Breast epithelium (tissue), 4 donors: ENCODE data around the gene KRT15. TPM values are rescaled to one million over a fixed set of nuclear protein-coding genes. Genes with fewer than 3 reads are reported as not detected.
A peak's percentile ranks its signal among the peaks of the same experiment; 100 is the strongest.

Experiments
- DNase-seq, 2 donors: peaks; one replicate each; pipeline ENCODE4 v3.0.0-alpha.2; 2019; ENCODE audit warnings: low spot score in 2 of 2
- H3K27ac ChIP-seq, 2 donors: fragments of 200-600 bp; sonication (generic) in 1 of 2; one replicate each; pipeline ENCODE4 v1.5.1; 2016 to 2019; ENCODE audit warnings: mild to moderate bottlenecking in 1 of 2
- H3K27me3 ChIP-seq, 2 donors: fragments of 200-600 bp; sonication (generic) in 1 of 2; one replicate each; pipeline versions ENCODE4 v1.5.1 to v1.6.0; 2017 to 2019; ENCODE audit warnings: control low read depth in 1 of 2, mild to moderate bottlenecking in 1 of 2
- H3K36me3 ChIP-seq: fragments of 200-600 bp; one replicate; pipeline ENCODE4 v1.5.1; 2019
- H3K4me1 ChIP-seq, 2 donors: fragments of 200-600 bp; sonication (generic); one replicate each; pipeline ENCODE4 v1.5.1; 2016 to 2019; ENCODE audit warnings: control low read depth in 1 of 2
- H3K4me3 ChIP-seq, 3 donors: fragments of 200-600 bp; sonication (generic); 1 replicate in 2 of 3; 2 replicates in 1 of 3; pipeline ENCODE4 v1.5.1; 2016 to 2019; ENCODE audit warnings: mild to moderate bottlenecking in 3 of 3, moderate library complexity in 2 of 3
- H3K9me3 ChIP-seq, 2 donors: fragments of 200-600 bp; sonication (generic) in 1 of 2; one replicate each; pipeline ENCODE4 v1.5.1; 2016 to 2019; ENCODE audit warnings: control low read depth in 1 of 2
- CTCF ChIP-seq, 3 donors: fragments of 450-650 bp; IDR thresholded peaks; one replicate each; pipeline ENCODE4 v1.5.1; 2016 to 2017; ENCODE audit warnings: antibody characterized with exemption in 3 of 3, mild to moderate bottlenecking in 3 of 3, moderate library complexity in 3 of 3
- POLR2A ChIP-seq: fragments of 450-650 bp; IDR thresholded peaks from one replicate; pipeline ENCODE4 v1.6.1; 2016; ENCODE audit warnings: antibody characterized with exemption, mild to moderate bottlenecking, moderate library complexity
- POLR2AphosphoS5 ChIP-seq, 3 donors: sonication (generic); formaldehyde crosslinking; IDR thresholded peaks; one replicate each; pipeline ENCODE4 v1.6.1; 2017; ENCODE audit warnings: antibody characterized with exemption in 3 of 3
- intact Hi-C: fragments of 100-400 bp; cut with DNase I; formaldehyde crosslinking; loops from one replicate; pipeline ENCODE4 v1.15.1; 2023; ENCODE audit warnings: low total_unique reads
- total RNA-seq, 3 donors: library from RNA; depleted of rRNA; stranded (reverse); fragments of >200 nt; gene quantifications; one replicate each; pipeline ENCODE4 v1.1.0, GENCODE V29; 2016

The KRT15 gene
- total RNA-seq, 3 donors from 2014 or later = 0.80 to 2,244 (median 331) TPM

GRCh38 chr17:41531993-41532392 is 13.3 kb upstream of the KRT15 start:
- Histone ChIP-seq H3K9me3 (no peaks in the 10 kb centered on the region), H3K4me3 (no peak overlapping the region), H3K4me1 (peaks cover 0 to 20% of the 10 kb centered on the region in 2 donors), H3K27me3 (peaks cover 3 to 18% of the 10 kb centered on the region in 2 donors), H3K36me3 (no peaks in the 10 kb centered on the region), H3K27ac (peak overlapping the region; percentile 34 to 78)
- intact Hi-C loops = no loop called here
- TF ChIP-seq CTCF (IDR thresholded peaks at IDR 0.05) = no peak
- DNase-seq = no peak

GRCh38 chr17:41530062-41531048 is 11.7 kb upstream of the KRT15 start:
- no peak for DNase-seq
- Histone ChIP-seq H3K36me3 (no peaks in the 10 kb centered on the region), H3K27ac (peak overlapping the region; percentile 87 to 94), H3K4me1 (peaks cover 0 to 9% of the 10 kb centered on the region in 2 donors), H3K27me3 (peaks cover 3 to 18% of the 10 kb centered on the region in 2 donors), H3K4me3 (no peak overlapping the region), H3K9me3 (no peaks in the 10 kb centered on the region)
- intact Hi-C loops = no loop called here
- TF ChIP-seq POLR2AphosphoS5 (IDR thresholded peaks at IDR 0.05) = no peak
- no peak for TF ChIP-seq POLR2A
- TF ChIP-seq CTCF (IDR thresholded peaks at IDR 0.05) = no peak

GRCh38 chr17:41529491-41529915 is 10.8 kb upstream of the KRT15 start:
- peak overlapping the region; percentile 87 to 94 for H3K27ac ChIP-seq
- H3K4me3 ChIP-seq = peak overlapping the region in 2 of 3 donors; percentile 57 to 69
- no peaks in the 10 kb centered on the region for H3K36me3 ChIP-seq
- DNase-seq = no peak
- no peak for TF ChIP-seq POLR2AphosphoS5 (IDR thresholded peaks at IDR 0.05)
- no peak for TF ChIP-seq CTCF (IDR thresholded peaks at IDR 0.05)
- TF ChIP-seq POLR2A = no peak
- no peaks in the 10 kb centered on the region for H3K9me3 ChIP-seq
- H3K4me1 ChIP-seq = peaks cover 0 to 4% of the 10 kb centered on the region in 2 donors
- peaks cover 3 to 18% of the 10 kb centered on the region in 2 donors for H3K27me3 ChIP-seq
- intact Hi-C loops = no loop called here

GRCh38 chr17:41528959-41529353 is 10.3 kb upstream of the KRT15 start:
- Histone ChIP-seq H3K4me3 (peak overlapping the region in 2 of 3 donors; percentile 57 to 69), H3K27ac (peak overlapping the region; percentile 87 to 94), H3K36me3 (no peaks in the 10 kb centered on the region), H3K9me3 (no peaks in the 10 kb centered on the region), H3K4me1 (peaks cover 0 to 4% of the 10 kb centered on the region in 2 donors), H3K27me3 (peaks cover 3 to 18% of the 10 kb centered on the region in 2 donors)
- DNase-seq = no peak
- intact Hi-C loops = no loop called here
- TF ChIP-seq POLR2A = no peak
- no peak for TF ChIP-seq CTCF (IDR thresholded peaks at IDR 0.05)
- TF ChIP-seq POLR2AphosphoS5 (IDR thresholded peaks at IDR 0.05) = no peak
